GM12878 (cell line): ENCODE measurements around the gene FANK1. TPM values are rescaled to one million over a fixed set of nuclear protein-coding genes. Genes with fewer than 3 reads are reported as not detected.

Experiments
- ATAC-seq: fragments of 200-7000 bp; cut with Tn5 transposase; 3 replicates; pipeline ENCODE4 v1.9.1; 2020; ENCODE audit warnings: mild to moderate bottlenecking, moderate library complexity
- BruUV-seq: library from RNA; stranded (reverse); fragments of 400-500 nt; replicated peaks from 2 replicates; lab custom pipeline; 2021; lab: Mats Ljungman, UMichigan
- CTCF ChIA-PET: fragments of 300-600 bp; sonication (Branson Sonifier 250); formaldehyde crosslinking; extraction: SDS; loops from one replicate; lab custom pipeline; 2021; ENCODE audit warnings: inconsistent platforms; lab: Yijun Ruan, JAX
- POLR2A ChIA-PET: fragments of 350-600 bp; formaldehyde crosslinking; extraction: SDS; loops from one replicate; lab custom pipeline; 2021; ENCODE audit warnings: inconsistent platforms; lab: Charles Lee
- RAD21 ChIA-PET: fragments of 300-600 bp; sonication (Branson Sonifier 250); formaldehyde crosslinking; loops from one replicate; lab custom pipeline; 2023; ENCODE audit warnings: antibody characterized with exemption; ENCODE audit not compliant: unreplicated experiment; lab: Charles Lee
- SMC1A ChIA-PET: fragments of 300-600 bp; sonication (Branson Sonifier 250); formaldehyde crosslinking; loops from one replicate; lab custom pipeline; 2023; ENCODE audit not compliant: unreplicated experiment, uncharacterized antibody; lab: Charles Lee
- DNase-seq: peaks from one replicate; pipeline ENCODE4 v3.0.0-alpha.2; 2011; ENCODE audit warnings: low read depth, low spot score
- FAIRE-seq: peaks from 3 replicates; lab custom pipeline; 2011; peaks lifted over from hg19 to GRCh38; lab: Jason Lieb, UNC
- H2AFZ ChIP-seq: 2 replicates; pipeline ENCODE4 v1.6.0; 2011; ENCODE audit warnings: low read depth, low read length, control low read depth; ENCODE audit not compliant: control insufficient read depth
- H3K27ac ChIP-seq: 2 replicates; pipeline ENCODE4 v1.5.1; 2011; ENCODE audit warnings: control low read depth; ENCODE audit not compliant: control insufficient read depth, insufficient read depth
- H3K27me3 ChIP-seq, 2 experiments: replicated peaks in 1 of 2; 2 replicates each; pipeline versions ENCODE4 v1.6.0 to v1.6.1; 2011; ENCODE audit warnings: low read length in 1 of 2; ENCODE audit not compliant: control insufficient read depth in 2 of 2, insufficient read depth in 2 of 2
- H3K36me3 ChIP-seq, 2 experiments: 2 replicates each; pipeline ENCODE4 v1.5.1; 2011; ENCODE audit warnings: low read length in 1 of 2; ENCODE audit not compliant: control insufficient read depth in 2 of 2, insufficient read depth in 2 of 2
- H3K4me1 ChIP-seq: 2 replicates; pipeline ENCODE4 v1.6.1; 2011; ENCODE audit warnings: mild to moderate bottlenecking, low read length, moderate library complexity, mixed read lengths; ENCODE audit not compliant: control insufficient read depth, insufficient read depth
- H3K4me2 ChIP-seq: 2 replicates; pipeline ENCODE4 v1.6.0; 2011; ENCODE audit warnings: control low read depth; ENCODE audit not compliant: control insufficient read depth, insufficient read depth
- H3K4me3 ChIP-seq: fragments of 200-600 bp; sonication (generic); 2 replicates; pipeline ENCODE4 v1.5.1; 2016
- H3K79me2 ChIP-seq: 2 replicates; pipeline ENCODE4 v1.6.0; 2011; ENCODE audit warnings: low read length; ENCODE audit not compliant: control insufficient read depth, insufficient read depth
- H3K9ac ChIP-seq: 2 replicates; pipeline ENCODE4 v1.8.0; 2011; ENCODE audit warnings: low read length, control low read depth, mixed read lengths; ENCODE audit not compliant: control insufficient read depth, insufficient read depth
- H3K9me3 ChIP-seq: replicated peaks from 3 replicates; pipeline ENCODE4 v1.5.1; 2011; ENCODE audit warnings: mild to moderate bottlenecking, low read length; ENCODE audit not compliant: control insufficient read depth, insufficient read depth
- H4K20me1 ChIP-seq: 2 replicates; pipeline ENCODE4 v1.6.0; 2011; ENCODE audit not compliant: control insufficient read depth, insufficient read depth
- ASH2L ChIP-seq: fragments of 300-600, 200-600 bp; sonication (generic); IDR thresholded peaks from 2 replicates; pipeline ENCODE4 v1.6.1; 2017; ENCODE audit warnings: low read depth, mild to moderate bottlenecking, borderline replicate concordance
- BMI1 ChIP-seq: fragments of 450-650 bp; IDR thresholded peaks from 2 replicates; pipeline ENCODE4 v1.6.1; 2016; ENCODE audit warnings: mild to moderate bottlenecking, moderate library complexity, borderline replicate concordance
- CBX3 ChIP-seq: fragments of 200-600 bp; sonication (generic); IDR thresholded peaks from 2 replicates; pipeline ENCODE4 v1.6.1; 2016; ENCODE audit warnings: low read depth, borderline replicate concordance
- CHD1 ChIP-seq: IDR thresholded peaks from 2 replicates; pipeline ENCODE4 v1.6.1; 2012; ENCODE audit warnings: low read depth, low read length, improper control_type of control experiment
- HDGF ChIP-seq: fragments of 450-650 bp; IDR thresholded peaks from 2 replicates; pipeline ENCODE4 v1.6.1; 2016; ENCODE audit warnings: antibody characterized with exemption
- JUND ChIP-seq: IDR thresholded peaks from 2 replicates; pipeline ENCODE4 v1.6.1; 2012; ENCODE audit warnings: low read depth, mild to moderate bottlenecking, low read length, improper control_type of control experiment, moderate library complexity
- KDM1A ChIP-seq: fragments of 200-600 bp; sonication (generic); IDR thresholded peaks from 2 replicates; pipeline ENCODE4 v1.6.1; 2016; ENCODE audit warnings: borderline replicate concordance
- MYB ChIP-seq: fragments of 150-350 bp; IDR thresholded peaks from 2 replicates; pipeline ENCODE4 v1.6.1; 2014; ENCODE audit warnings: mild to moderate bottlenecking, low read depth, low read length, borderline replicate concordance
- MYC ChIP-seq: IDR thresholded peaks from 2 replicates; pipeline ENCODE4 v1.6.1; 2011; ENCODE audit warnings: mild to moderate bottlenecking, low read length, moderate library complexity, inconsistent platforms; ENCODE audit not compliant: insufficient read depth, insufficient replicate concordance, insufficient read length, severe bottlenecking
- NBN ChIP-seq: fragments of 450-650 bp; IDR thresholded peaks from 2 replicates; pipeline ENCODE4 v1.6.1; 2016
- NFYB ChIP-seq: IDR thresholded peaks from 2 replicates; pipeline ENCODE4 v1.6.1; 2011; ENCODE audit warnings: low read depth, mild to moderate bottlenecking, low read length, improper control_type of control experiment, moderate library complexity; ENCODE audit not compliant: insufficient read depth
- NRF1 ChIP-seq: conservative IDR thresholded peaks from 2 replicates; pipeline ENCODE4 v1.6.1; 2011; ENCODE audit warnings: mild to moderate bottlenecking, low read depth, low read length, improper control_type of control experiment
- RAD51 ChIP-seq: fragments of 450-650 bp; IDR thresholded peaks from 2 replicates; pipeline ENCODE4 v1.6.1; 2016; ENCODE audit warnings: moderate library complexity, mild to moderate bottlenecking, inconsistent platforms
- SMARCA5 ChIP-seq: fragments of 450-650 bp; IDR thresholded peaks from 2 replicates; pipeline ENCODE4 v1.6.1; 2017; ENCODE audit warnings: mild to moderate bottlenecking
- SRF ChIP-seq, 2 experiments: IDR thresholded peaks; 2 replicates each; pipeline ENCODE4 v1.6.1; 2011; ENCODE audit warnings: low read depth in 2 of 2, low read length in 2 of 2, mild to moderate bottlenecking in 1 of 2, moderate library complexity in 1 of 2
- WGBS: methylation state at CpG from one replicate; pipeline ENCODE4 v1.1.6; 2016; ENCODE audit warnings: low lambda C conversion rate; ENCODE audit not compliant: insufficient replicate concordance, insufficient coverage; ENCODE audit errors: missing lambda C conversion rate; 5-methylcytosine and 5-hydroxymethylcytosine counted together
- in situ Hi-C: fragments of 300-500 bp; cut with MboI; formaldehyde crosslinking; loops from 9 replicates; pipeline ENCODE4 v1.14.3; 2018; ENCODE audit warnings: mixed read lengths
- intact Hi-C: fragments of 100-400 bp; cut with micrococcal nuclease; formaldehyde crosslinking; loops from one replicate; pipeline ENCODE4 v1.14.2; 2022; ENCODE audit not compliant: unreplicated experiment
- polyA plus RNA-seq, 11 experiments: library from polyadenylated mRNA; depleted of rRNA in 4 of 11; unstranded in 6 of 11; stranded (reverse) in 5 of 11; fragments of >200 nt; fragmentation: Nextera tagmentation in 4 of 11; fragmentation: Illumina TruSeq in 1 of 11; extraction: Ambion mirVana in 4 of 11; extraction: Trizol in 1 of 11; gene quantifications; 1 replicate in 1 of 11; 2 replicates in 10 of 11; pipeline versions ENCODE4 v1.2.1 to v1.2.3, GENCODE V29; 2011 to 2016; ENCODE audit warnings: inconsistent platforms in 2 of 11, missing spikeins in 2 of 11, low read depth in 1 of 11
- total RNA-seq, 4 experiments: library from RNA; depleted of rRNA in 3 of 4; stranded (reverse); fragments of >200 nt in 3 of 4; fragmentation: Illumina TruSeq in 1 of 4; extraction: Trizol in 1 of 4; gene quantifications; 2 replicates each; pipeline versions ENCODE4 v1.2.1 to v1.2.3, GENCODE V29; 2013 to 2021
- TF ChIP-seq, protein P1 (sequence below): fragments of 450-650 bp; IDR thresholded peaks from 2 replicates; pipeline ENCODE4 v1.6.1; 2017; ENCODE audit warnings: mild to moderate bottlenecking, low read depth, inconsistent platforms; ENCODE audit not compliant: poor library complexity, severe bottlenecking

FANK1 gene
- total and polyA plus RNA-seq, 10 of the 15 experiments (the other 5 are each of a cell fraction or from before 2014, with no cell fraction given): 0.07 to 0.16 (median 0.13) TPM; not detected in 6

GRCh38 chr10:126016882-126017281, 120.5 kb downstream of the FANK1 start:
- no peak for FAIRE-seq
- in situ Hi-C loops: no loop called here
- Histone ChIP-seq H3K9me3 (no peaks in the 10 kb centered on the region), H3K27ac (no peak overlapping the region), H3K4me2 (no peak overlapping the region), H2AFZ (no peak overlapping the region), H3K4me1 (no peaks in the 10 kb centered on the region; the same call in 1 of the 2 replicates), H3K36me3 (no peaks in the 10 kb centered on the region), H4K20me1 (no peaks in the 10 kb centered on the region), H3K4me3 (no peak overlapping the region), H3K9ac (no peak overlapping the region), H3K27me3 (no peaks in the 10 kb centered on the region), H3K79me2 (no peaks in the 10 kb centered on the region)
- intact Hi-C loops: no loop called here
- no peak for TF ChIP-seq NBN
- no peak for TF ChIP-seq SMARCA5
- TF ChIP-seq SRF (IDR thresholded peaks at IDR 0.05; ENCODE audit: low read depth in 2 of 2, low read length in 2 of 2): no peak
- TF ChIP-seq CBX3: no peak
- no peak for TF ChIP-seq RAD51
- no peak for TF ChIP-seq ASH2L
- TF ChIP-seq HDGF: no peak
- TF ChIP-seq, protein P1, sequence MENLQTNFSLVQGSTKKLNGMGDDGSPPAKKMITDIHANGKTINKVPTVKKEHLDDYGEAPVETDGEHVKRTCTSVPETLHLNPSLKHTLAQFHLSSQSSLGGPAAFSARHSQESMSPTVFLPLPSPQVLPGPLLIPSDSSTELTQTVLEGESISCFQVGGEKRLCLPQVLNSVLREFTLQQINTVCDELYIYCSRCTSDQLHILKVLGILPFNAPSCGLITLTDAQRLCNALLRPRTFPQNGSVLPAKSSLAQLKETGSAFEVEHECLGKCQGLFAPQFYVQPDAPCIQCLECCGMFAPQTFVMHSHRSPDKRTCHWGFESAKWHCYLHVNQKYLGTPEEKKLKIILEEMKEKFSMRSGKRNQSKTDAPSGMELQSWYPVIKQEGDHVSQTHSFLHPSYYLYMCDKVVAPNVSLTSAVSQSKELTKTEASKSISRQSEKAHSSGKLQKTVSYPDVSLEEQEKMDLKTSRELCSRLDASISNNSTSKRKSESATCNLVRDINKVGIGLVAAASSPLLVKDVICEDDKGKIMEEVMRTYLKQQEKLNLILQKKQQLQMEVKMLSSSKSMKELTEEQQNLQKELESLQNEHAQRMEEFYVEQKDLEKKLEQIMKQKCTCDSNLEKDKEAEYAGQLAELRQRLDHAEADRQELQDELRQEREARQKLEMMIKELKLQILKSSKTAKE: no peak
- no peak for TF ChIP-seq CHD1
- TF ChIP-seq BMI1: no peak
- TF ChIP-seq KDM1A: no peak
- TF ChIP-seq MYC: no peak
- TF ChIP-seq JUND: no peak
- TF ChIP-seq NRF1: no peak
- no peak for TF ChIP-seq MYB
- no peak for TF ChIP-seq NFYB
- SMC1A ChIA-PET: no interaction called here
- DNase-seq: no peak
- no TSS peak for BruUV-seq
- RAD21 ChIA-PET: no interaction called here
- ATAC-seq: no peak
- POLR2A ChIA-PET: no interaction called here
- CTCF ChIA-PET: no interaction called here
- 57% methylated on average over 3 of the region's 3 CpGs for WGBS
